NCI-H1694 (cell line): ENCODE results near the gene DBF4B.

ENCODE experiments used
- DNase-seq: peaks from one replicate; lab custom pipeline; 2025; lab: John Stamatoyannopoulos, UW

The DBF4B gene

GRCh38 chr17:44760474-44761308, 52.2 kb downstream of the DBF4B start:
- DNase-seq = peak; percentile 47

- no peak for DNase-seq
Measured at GRCh38 chr17:44761932-44762810, 53.7 kb downstream of the DBF4B start.

- no peak for DNase-seq
Measured at GRCh38 chr17:44763170-44763569, 54.7 kb downstream of the DBF4B start.

GRCh38 chr17:44765965-44766364, 57.5 kb downstream of the DBF4B start:
- no peak for DNase-seq

- DNase-seq = no peak
Measured at GRCh38 chr17:44766409-44767038, 58.1 kb downstream of the DBF4B start.

- no peak for DNase-seq
Measured at GRCh38 chr17:44767493-44767892, 59.0 kb downstream of the DBF4B start.

- DNase-seq = no peak
Measured at GRCh38 chr17:44768505-44769142, 60.2 kb downstream of the DBF4B start.

GRCh38 chr17:44769230-44769629, 60.8 kb downstream of the DBF4B start:
- DNase-seq = no peak

GRCh38 chr17:44769647-44770084, 61.2 kb downstream of the DBF4B start:
- no peak for DNase-seq

- DNase-seq = no peak
Measured at GRCh38 chr17:44770166-44770925, 61.9 kb downstream of the DBF4B start.

- DNase-seq = no peak
Measured at GRCh38 chr17:44772308-44773045, 64.0 kb downstream of the DBF4B start.

- no peak for DNase-seq
Measured at GRCh38 chr17:44773140-44773539, 64.7 kb downstream of the DBF4B start.

GRCh38 chr17:44774271-44775135, 66.0 kb downstream of the DBF4B start:
- DNase-seq = peak; percentile 79

- peak; percentile 97 for DNase-seq
Measured at GRCh38 chr17:44775136-44775837, 66.8 kb downstream of the DBF4B start.

GRCh38 chr17:44775838-44776621, 67.6 kb downstream of the DBF4B start:
- no peak for DNase-seq

- DNase-seq = no peak
Measured at GRCh38 chr17:44776628-44777393, 68.3 kb downstream of the DBF4B start.
